Astrocyte (in vitro differentiated cells and primary cell): ENCODE measurements around the gene MYADM.

Experiments used
- EZH2 ChIP-seq: IDR thresholded peaks from 2 replicates; pipeline ENCODE4 v1.6.1; 2012; ENCODE audit warnings: mild to moderate bottlenecking, low read length, inconsistent platforms; ENCODE audit not compliant: insufficient read depth
- TF ChIP-seq, protein P1 (sequence below): IDR thresholded peaks from 2 replicates; pipeline ENCODE4 v1.5.1; 2011; ENCODE audit warnings: low read depth, mild to moderate bottlenecking, inconsistent platforms, low read length, moderate library complexity; ENCODE audit not compliant: insufficient read depth

DNA sequence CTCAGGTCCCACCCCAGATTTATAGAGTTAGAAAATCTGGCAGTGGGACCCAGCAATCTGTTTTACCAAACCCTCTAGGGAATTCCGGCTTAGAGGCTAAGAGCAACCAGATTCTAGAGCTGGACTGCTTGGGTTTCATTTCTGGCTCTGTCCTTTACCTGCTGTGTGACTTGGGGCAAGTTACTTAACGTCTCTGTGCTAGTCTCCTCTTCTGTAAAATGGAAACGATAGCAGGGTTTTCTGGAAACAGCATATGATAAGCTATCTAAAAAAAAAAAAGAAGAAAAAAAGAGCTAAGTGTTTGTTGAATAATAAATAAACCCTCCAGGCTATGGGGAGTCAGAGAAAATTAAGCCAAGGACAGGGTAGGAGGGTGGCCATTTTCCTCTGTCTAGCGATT lies 29.8 kb downstream of the MYADM start:
- TF ChIP-seq, protein P1, sequence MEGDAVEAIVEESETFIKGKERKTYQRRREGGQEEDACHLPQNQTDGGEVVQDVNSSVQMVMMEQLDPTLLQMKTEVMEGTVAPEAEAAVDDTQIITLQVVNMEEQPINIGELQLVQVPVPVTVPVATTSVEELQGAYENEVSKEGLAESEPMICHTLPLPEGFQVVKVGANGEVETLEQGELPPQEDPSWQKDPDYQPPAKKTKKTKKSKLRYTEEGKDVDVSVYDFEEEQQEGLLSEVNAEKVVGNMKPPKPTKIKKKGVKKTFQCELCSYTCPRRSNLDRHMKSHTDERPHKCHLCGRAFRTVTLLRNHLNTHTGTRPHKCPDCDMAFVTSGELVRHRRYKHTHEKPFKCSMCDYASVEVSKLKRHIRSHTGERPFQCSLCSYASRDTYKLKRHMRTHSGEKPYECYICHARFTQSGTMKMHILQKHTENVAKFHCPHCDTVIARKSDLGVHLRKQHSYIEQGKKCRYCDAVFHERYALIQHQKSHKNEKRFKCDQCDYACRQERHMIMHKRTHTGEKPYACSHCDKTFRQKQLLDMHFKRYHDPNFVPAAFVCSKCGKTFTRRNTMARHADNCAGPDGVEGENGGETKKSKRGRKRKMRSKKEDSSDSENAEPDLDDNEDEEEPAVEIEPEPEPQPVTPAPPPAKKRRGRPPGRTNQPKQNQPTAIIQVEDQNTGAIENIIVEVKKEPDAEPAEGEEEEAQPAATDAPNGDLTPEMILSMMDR, result no peak
- no peak for TF ChIP-seq EZH2
